IgD-negative memory B cell (primary cell): Measurements from ENCODE around the gene ZNF106. TPM values are rescaled to one million over a fixed set of nuclear protein-coding genes. Genes with fewer than 3 reads are reported as not detected.
A peak's percentile ranks its signal among the peaks of the same experiment; 100 is the strongest.

Experiments
- H3K27ac Mint-ChIP-seq, 3 donors: one replicate each; pipeline ENCODE4 v1.8.0; 2020 to 2022; ENCODE audit warnings: mild to moderate bottlenecking in 3 of 3, mixed read lengths in 3 of 3, moderate library complexity in 1 of 3
- H3K27me3 Mint-ChIP-seq: one replicate; pipeline ENCODE4 v1.8.0; 2021; ENCODE audit warnings: mixed read lengths
- H3K36me3 Mint-ChIP-seq: one replicate; pipeline ENCODE4 v1.8.0; 2020; ENCODE audit warnings: mild to moderate bottlenecking, mixed read lengths
- H3K4me1 Mint-ChIP-seq, 3 donors: one replicate each; pipeline ENCODE4 v1.8.0; 2020 to 2022; ENCODE audit warnings: mixed read lengths in 3 of 3, mild to moderate bottlenecking in 1 of 3
- H3K4me3 Mint-ChIP-seq, 4 donors: one replicate each; pipeline ENCODE4 v1.8.0; 2020 to 2022; ENCODE audit warnings: mild to moderate bottlenecking in 4 of 4, mixed read lengths in 4 of 4, moderate library complexity in 3 of 4
- H3K9me3 Mint-ChIP-seq, 3 donors: one replicate each; pipeline ENCODE4 v1.8.0; 2020 to 2021; ENCODE audit warnings: mixed read lengths in 3 of 3, mild to moderate bottlenecking in 1 of 3
- polyA plus RNA-seq: library from polyadenylated mRNA; unstranded; fragments of 300-500 nt; fragmentation: Illumina TruSeq; gene quantifications from one replicate; pipeline ENCODE4 v1.2.3, GENCODE V29; 2021

The ZNF106 gene
- polyA plus RNA-seq, 1 donor from 2014 or later = 66.5 TPM

DNA sequence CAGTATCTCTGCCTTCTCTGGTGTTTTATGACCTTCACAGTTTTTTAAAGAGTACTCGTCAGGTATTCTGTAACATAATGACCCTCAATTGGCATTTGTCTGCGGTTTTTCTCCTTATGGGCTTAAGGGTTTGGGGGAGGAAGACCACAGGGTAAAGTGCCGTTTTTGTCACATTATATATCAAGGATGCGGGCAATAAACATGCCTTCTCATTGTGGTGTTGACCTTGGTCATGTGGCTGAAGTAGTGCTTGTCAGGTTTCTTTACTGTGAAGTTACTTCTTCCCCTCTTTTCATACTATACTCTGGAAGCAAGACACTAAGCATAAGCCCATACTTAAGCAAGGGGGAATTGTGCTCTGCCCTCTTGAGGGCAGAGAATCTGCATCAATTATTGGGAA, 115.0 kb downstream of the ZNF106 start:
- Mint-ChIP-seq H3K4me1 (no peaks in the 10 kb centered on the region), H3K27ac (no peak overlapping the region), H3K9me3 (peaks cover 3 to 11% (median 3%) of the 10 kb centered on the region in 3 donors), H3K36me3 (peaks cover 25% of the 10 kb centered on the region), H3K27me3 (no peaks in the 10 kb centered on the region), H3K4me3 (no peak overlapping the region)

DNA sequence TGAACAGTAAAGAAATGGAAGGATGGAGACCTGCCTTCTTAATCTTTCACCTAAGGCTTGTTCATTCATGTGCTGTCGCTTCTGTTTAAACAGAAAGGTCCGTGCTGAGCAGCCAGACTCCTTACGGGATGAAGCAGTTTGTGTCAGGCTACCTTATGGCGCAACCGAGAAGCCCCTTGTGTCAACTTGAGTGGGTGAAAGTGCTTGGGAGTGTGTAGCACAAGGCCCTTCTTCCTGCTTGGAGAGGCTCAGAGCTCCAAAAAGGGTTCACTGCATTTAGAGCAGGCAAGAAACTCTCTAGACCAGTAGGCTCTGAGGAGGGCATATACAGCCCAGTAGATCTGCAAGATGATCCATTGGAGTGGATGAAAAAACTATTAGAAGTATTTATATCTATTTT, 115.7 kb downstream of the ZNF106 start:
- peaks cover 3 to 11% (median 3%) of the 10 kb centered on the region in 3 donors for H3K9me3 Mint-ChIP-seq
- H3K27ac Mint-ChIP-seq = no peak overlapping the region
- no peak overlapping the region for H3K4me3 Mint-ChIP-seq
- H3K36me3 Mint-ChIP-seq = peaks cover 25% of the 10 kb centered on the region
- no peaks in the 10 kb centered on the region for H3K4me1 Mint-ChIP-seq
- no peaks in the 10 kb centered on the region for H3K27me3 Mint-ChIP-seq

DNA sequence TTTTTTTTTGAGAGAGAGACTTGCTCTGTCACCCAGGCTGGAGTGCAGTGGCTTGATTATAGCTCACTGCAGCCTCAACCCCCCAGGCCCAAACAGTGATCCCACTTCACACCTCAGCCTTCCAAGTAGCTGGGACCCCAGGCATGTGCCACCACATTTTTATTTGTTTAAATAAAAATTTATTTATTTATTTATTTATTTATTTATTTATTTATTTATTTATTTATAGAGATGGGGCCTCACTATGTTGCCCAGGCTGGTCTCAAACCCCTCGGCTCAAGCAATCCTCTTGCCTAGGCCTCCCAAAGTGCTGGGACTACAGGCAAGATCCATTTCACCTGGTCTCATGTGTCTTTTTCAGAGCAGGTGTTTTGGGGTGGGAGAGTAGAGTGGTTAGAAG, 116.1 kb downstream of the ZNF106 start:
- no peaks in the 10 kb centered on the region for H3K27me3 Mint-ChIP-seq
- H3K4me3 Mint-ChIP-seq = no peak overlapping the region
- H3K4me1 Mint-ChIP-seq = no peaks in the 10 kb centered on the region
- peaks cover 3 to 11% (median 3%) of the 10 kb centered on the region in 3 donors for H3K9me3 Mint-ChIP-seq
- peaks cover 25% of the 10 kb centered on the region for H3K36me3 Mint-ChIP-seq
- no peak overlapping the region for H3K27ac Mint-ChIP-seq

DNA sequence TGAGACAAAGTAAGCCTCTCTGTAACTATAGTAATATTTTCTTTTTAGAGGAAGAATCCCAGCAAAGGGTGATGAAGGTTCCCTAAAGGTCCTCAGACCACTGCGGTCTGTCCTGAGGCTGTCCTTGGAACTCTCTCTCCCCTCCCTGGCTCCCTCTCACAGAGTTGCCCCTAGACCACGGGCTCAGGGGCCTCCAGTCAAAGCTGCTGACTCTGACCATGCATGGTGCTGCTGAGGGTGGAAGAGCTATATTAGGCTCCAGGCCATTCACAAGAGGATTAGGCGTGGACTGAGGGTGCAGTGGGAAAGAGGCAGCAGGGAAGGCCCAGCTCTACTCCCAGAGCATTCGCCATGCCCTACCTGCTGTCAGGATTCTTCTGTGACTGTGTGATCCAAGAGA, 117.0 kb downstream of the ZNF106 start:
- H3K27me3 Mint-ChIP-seq = no peaks in the 10 kb centered on the region
- no peaks in the 10 kb centered on the region for H3K4me1 Mint-ChIP-seq
- H3K9me3 Mint-ChIP-seq = peaks cover 0 to 11% (median 3%) of the 10 kb centered on the region in 3 donors
- H3K27ac Mint-ChIP-seq = peak overlapping the region in 1 of 3 donors; percentile 67
- peaks cover 20% of the 10 kb centered on the region for H3K36me3 Mint-ChIP-seq
- no peak overlapping the region for H3K4me3 Mint-ChIP-seq

DNA sequence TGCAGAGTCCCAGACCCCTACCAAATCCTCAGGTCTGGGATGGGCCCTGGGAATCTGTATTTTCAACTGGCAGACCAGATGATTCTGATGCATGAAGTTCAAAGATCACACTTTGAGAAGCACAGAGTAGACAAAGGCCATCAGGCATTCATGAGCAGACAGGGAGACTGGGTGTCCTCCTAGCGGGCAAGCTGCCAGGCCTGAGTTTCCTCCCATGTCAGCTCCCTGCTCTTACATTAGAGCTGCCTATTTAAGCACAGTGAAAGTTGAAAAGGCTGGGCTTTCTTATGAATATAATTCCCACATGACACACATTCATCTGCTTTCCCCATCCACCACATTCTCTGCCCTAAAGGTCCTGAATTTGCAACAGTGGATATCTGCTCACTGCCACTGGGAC, 117.7 kb downstream of the ZNF106 start:
- peaks cover 0 to 5% (median 0%) of the 10 kb centered on the region in 3 donors for H3K9me3 Mint-ChIP-seq

DNA sequence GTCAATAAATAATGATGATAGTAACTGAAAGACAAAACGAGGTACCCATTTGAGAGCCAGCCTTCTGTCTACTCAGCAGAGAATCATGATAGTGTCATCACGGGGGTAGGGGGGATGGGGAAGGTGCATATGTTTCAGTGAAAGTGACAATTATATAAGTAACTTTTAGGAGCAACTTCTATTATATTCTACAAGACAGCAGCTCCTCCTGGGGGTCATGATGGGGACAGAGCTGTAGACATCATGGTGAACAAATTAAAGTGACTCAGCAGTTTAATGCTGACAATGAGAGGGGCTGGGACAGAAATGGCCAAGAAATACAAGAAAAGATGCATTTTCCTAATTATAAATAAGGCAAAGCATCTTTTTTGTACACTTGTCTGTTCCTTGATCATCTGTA, 119.8 kb downstream of the ZNF106 start:
- Mint-ChIP-seq H3K4me1 (no peaks in the 10 kb centered on the region), H3K36me3 (peaks cover 7% of the 10 kb centered on the region), H3K27ac (no peak overlapping the region), H3K9me3 (no peaks in the 10 kb centered on the region), H3K27me3 (no peaks in the 10 kb centered on the region), H3K4me3 (no peak overlapping the region)

More for the DNA sequence above, 117.7 kb downstream of the ZNF106 start:
- H3K36me3 Mint-ChIP-seq = peaks cover 18% of the 10 kb centered on the region
- H3K27me3 Mint-ChIP-seq = no peaks in the 10 kb centered on the region
- H3K4me1 Mint-ChIP-seq = no peaks in the 10 kb centered on the region
- no peak overlapping the region for H3K4me3 Mint-ChIP-seq
- H3K27ac Mint-ChIP-seq = no peak overlapping the region

DNA sequence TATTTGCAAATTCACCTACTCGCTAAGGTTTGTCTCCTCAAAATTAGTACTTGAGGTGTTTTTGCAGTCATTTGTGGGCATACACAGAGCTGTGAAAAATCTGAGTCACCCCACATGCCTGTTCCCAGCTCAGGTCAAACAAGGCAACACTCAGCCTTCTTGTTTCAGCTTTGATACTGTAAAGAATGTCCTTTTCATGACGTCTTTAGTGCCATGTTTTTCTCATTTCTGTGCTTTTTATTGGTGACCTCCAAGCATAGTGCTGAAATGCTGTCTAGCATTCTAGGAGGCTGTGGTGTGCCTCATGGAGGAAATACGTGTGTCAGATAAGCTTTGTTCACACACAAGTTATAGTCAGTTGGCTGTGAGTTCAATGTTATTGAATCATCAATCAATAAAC, 122.8 kb downstream of the ZNF106 start:
- H3K4me3 Mint-ChIP-seq = no peak overlapping the region
- no peaks in the 10 kb centered on the region for H3K9me3 Mint-ChIP-seq
- no peaks in the 10 kb centered on the region for H3K27me3 Mint-ChIP-seq
- no peaks in the 10 kb centered on the region for H3K4me1 Mint-ChIP-seq
- H3K27ac Mint-ChIP-seq = no peak overlapping the region
- H3K36me3 Mint-ChIP-seq = peaks cover 5% of the 10 kb centered on the region

DNA sequence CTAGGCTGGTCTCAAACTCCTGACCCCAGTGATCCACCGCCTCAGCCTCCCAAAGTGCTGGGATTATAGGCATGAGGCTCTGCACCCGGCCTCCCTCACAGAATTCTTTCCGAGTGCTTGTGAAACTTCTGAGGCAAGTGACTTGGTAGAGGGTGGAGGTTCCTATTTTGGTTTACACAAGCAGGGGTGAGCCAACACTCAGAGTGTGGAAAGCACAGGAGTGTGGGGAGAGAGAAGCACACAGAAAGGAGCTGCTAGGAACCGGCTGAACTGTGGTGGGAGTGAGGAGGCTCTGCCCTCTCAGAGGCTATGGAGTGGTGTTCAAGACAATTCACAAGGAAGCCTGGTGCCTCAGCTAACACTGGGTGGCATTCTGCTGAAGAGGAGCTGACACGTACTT, 123.9 kb downstream of the ZNF106 start:
- Mint-ChIP-seq H3K4me1 (no peaks in the 10 kb centered on the region), H3K36me3 (peaks cover 7% of the 10 kb centered on the region), H3K4me3 (no peak overlapping the region), H3K27ac (no peak overlapping the region), H3K27me3 (no peaks in the 10 kb centered on the region), H3K9me3 (no peaks in the 10 kb centered on the region)

DNA sequence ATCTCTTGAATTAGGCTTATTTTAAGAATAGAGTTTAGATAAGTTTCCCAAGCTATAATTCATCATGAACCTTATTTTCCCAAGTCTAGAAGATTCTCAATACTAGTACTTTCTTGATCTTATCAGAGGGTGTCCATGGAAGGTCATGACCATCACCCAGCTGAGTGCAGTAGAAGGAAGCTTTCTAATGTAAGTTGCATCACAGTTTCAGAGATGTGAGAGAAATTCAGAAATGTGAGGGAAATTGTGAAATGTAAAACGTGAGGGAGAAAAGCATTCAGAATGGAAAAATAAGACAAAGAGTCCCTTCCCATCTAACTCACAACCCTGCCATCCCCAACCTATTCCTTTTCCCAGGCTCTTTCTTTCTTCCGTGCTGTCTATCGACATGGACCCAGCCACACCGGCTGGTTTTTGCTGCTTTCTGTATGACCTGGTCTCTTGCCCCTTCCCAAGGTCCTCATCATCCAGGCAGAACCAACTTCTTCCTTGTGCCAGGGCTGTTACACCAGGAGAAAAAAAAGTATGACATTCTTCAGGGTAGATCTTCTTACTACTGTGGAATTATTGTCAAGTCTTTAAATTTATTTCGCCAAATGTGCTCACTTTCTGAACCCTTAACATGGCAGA, 124.9 kb downstream of the ZNF106 start:
- no peak overlapping the region for H3K27ac Mint-ChIP-seq
- H3K4me1 Mint-ChIP-seq = no peaks in the 10 kb centered on the region
- no peaks in the 10 kb centered on the region for H3K27me3 Mint-ChIP-seq
- H3K9me3 Mint-ChIP-seq = no peaks in the 10 kb centered on the region
- peaks cover 7% of the 10 kb centered on the region for H3K36me3 Mint-ChIP-seq
- no peak overlapping the region for H3K4me3 Mint-ChIP-seq

DNA sequence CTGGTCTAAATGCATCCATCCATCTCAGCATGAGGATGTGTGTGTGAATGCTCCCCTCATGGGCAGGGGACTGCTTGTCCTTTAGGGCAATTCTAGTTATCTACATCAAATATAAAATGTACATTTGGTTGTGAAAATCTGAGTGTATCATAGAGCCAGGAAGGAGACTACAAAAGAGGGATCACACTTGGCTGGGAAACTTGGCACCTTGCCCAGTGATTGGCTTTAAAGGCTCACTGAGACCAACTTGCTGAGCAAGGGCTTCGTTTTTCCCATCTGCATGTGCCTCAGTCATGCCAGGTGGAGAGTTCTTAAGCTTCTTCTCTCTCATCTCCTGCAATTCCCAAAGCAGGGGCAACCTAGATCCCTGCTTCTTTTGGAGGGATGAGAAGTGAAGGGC, 126.4 kb downstream of the ZNF106 start:
- Mint-ChIP-seq H3K36me3 (peaks cover 7% of the 10 kb centered on the region), H3K27ac (no peak overlapping the region), H3K27me3 (no peaks in the 10 kb centered on the region), H3K4me1 (no peaks in the 10 kb centered on the region), H3K4me3 (no peak overlapping the region), H3K9me3 (no peaks in the 10 kb centered on the region)

DNA sequence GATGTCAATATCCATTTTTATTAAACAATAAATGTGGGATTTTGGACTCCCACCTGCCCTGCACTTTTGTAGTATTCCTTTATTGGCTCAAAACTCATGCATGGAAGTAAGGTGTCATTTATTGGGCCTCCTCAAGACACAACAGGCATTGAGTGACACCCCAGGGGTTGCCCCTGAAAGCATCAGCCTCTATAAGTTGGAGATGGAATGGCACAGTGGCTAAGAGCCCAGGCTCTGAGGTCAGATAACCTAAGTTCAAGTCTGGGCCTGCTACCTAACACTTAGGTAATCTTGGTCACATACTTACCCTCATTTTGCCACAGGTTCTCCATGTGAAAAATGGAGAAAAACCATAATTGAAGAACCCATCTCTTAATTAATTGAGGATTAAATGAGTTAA, 127.0 kb downstream of the ZNF106 start:
- no peak overlapping the region for H3K27ac Mint-ChIP-seq

DNA sequence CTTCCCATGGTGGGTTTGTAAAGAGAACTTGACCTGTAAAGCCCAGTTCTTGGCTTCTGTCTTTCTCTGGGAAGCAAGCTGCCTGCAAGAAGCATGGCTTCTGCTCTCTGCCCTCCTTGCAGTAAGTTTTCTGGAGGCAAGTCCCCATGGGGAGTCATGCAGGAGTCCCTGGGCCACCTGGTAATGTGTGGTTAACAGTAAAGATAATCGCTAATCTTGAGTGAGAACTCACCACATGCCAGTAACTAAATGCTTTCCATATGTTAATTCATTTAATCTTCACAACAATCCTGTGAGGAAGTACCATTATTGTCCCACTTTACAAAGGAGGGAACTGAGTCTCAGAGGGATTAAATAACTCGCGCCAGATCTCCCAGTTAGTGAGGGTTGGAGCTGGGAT, 127.5 kb downstream of the ZNF106 start:
- Mint-ChIP-seq H3K4me1 (no peaks in the 10 kb centered on the region), H3K27ac (no peak overlapping the region), H3K27me3 (no peaks in the 10 kb centered on the region), H3K9me3 (no peaks in the 10 kb centered on the region), H3K4me3 (no peak overlapping the region), H3K36me3 (peaks cover 4% of the 10 kb centered on the region)

More for the DNA sequence above, 127.0 kb downstream of the ZNF106 start:
- Mint-ChIP-seq H3K4me3 (no peak overlapping the region), H3K4me1 (no peaks in the 10 kb centered on the region), H3K27me3 (no peaks in the 10 kb centered on the region), H3K36me3 (peaks cover 6% of the 10 kb centered on the region), H3K9me3 (no peaks in the 10 kb centered on the region)

Other genes with a start within 250 kb of the ZNF106 start
- 48.0 TPM for gene GANC, start 217.9 kb downstream of the ZNF106 start, polyA plus RNA-seq
- 39.2 TPM for gene TMEM87A, start 217.7 kb downstream of the ZNF106 start, polyA plus RNA-seq
- 1.3 TPM for gene CAPN3, start 131.6 kb downstream of the ZNF106 start, polyA plus RNA-seq
- 113 TPM for gene SNAP23, start 4.5 kb upstream of the ZNF106 start, polyA plus RNA-seq
- gene LRRC57, start 57.7 kb upstream of the ZNF106 start, polyA plus RNA-seq = 7.8 TPM
- 31.1 TPM for gene HAUS2, start 57.7 kb upstream of the ZNF106 start, polyA plus RNA-seq
- gene STARD9, start 84.5 kb upstream of the ZNF106 start, polyA plus RNA-seq = 0.60 TPM
- gene CDAN1, start 246.0 kb upstream of the ZNF106 start, polyA plus RNA-seq = 10.4 TPM